NCI-H2227 (cell line): Measurements from ENCODE around the gene CDH4.

Experiments
- DNase-seq: peaks from one replicate; lab custom pipeline; 2025; ENCODE audit not compliant: unreplicated experiment; lab: John Stamatoyannopoulos, UW

Gene CDH4

GRCh38 chr20:61594198-61594597 is 342.1 kb downstream of the CDH4 start:
- no peak for DNase-seq

- DNase-seq = no peak
These were observed 343.2 kb downstream of the CDH4 start for GRCh38 chr20:61595216-61595615.

GRCh38 chr20:61596687-61597330 is 344.7 kb downstream of the CDH4 start:
- peak; percentile 20 for DNase-seq

- DNase-seq = no peak
These were observed 345.9 kb downstream of the CDH4 start for GRCh38 chr20:61597996-61598395.

- no peak for DNase-seq
These were observed 346.5 kb downstream of the CDH4 start for GRCh38 chr20:61598586-61598985.

GRCh38 chr20:61599061-61599531 is 347.0 kb downstream of the CDH4 start:
- DNase-seq = no peak

- DNase-seq = no peak
These were observed 347.5 kb downstream of the CDH4 start for GRCh38 chr20:61599541-61599992.

- peak; percentile 67 for DNase-seq
These were observed 348.0 kb downstream of the CDH4 start for GRCh38 chr20:61600016-61600415.

- DNase-seq = no peak
These were observed 349.3 kb downstream of the CDH4 start for GRCh38 chr20:61601361-61601760.

- no peak for DNase-seq
These were observed 349.8 kb downstream of the CDH4 start for GRCh38 chr20:61601853-61602252.

GRCh38 chr20:61603715-61604114 is 351.7 kb downstream of the CDH4 start:
- DNase-seq = no peak

- no peak for DNase-seq
These were observed 352.5 kb downstream of the CDH4 start for GRCh38 chr20:61604549-61604948.

- DNase-seq = no peak
These were observed 353.2 kb downstream of the CDH4 start for GRCh38 chr20:61605283-61605682.

- no peak for DNase-seq
These were observed 353.9 kb downstream of the CDH4 start for GRCh38 chr20:61605862-61606557.

GRCh38 chr20:61608275-61609085 is 356.4 kb downstream of the CDH4 start:
- DNase-seq = no peak

GRCh38 chr20:61609461-61609860 is 357.4 kb downstream of the CDH4 start:
- no peak for DNase-seq

- no peak for DNase-seq
These were observed 359.5 kb downstream of the CDH4 start for GRCh38 chr20:61611401-61612180.

- DNase-seq = no peak
These were observed 362.1 kb downstream of the CDH4 start for GRCh38 chr20:61613917-61614705.

GRCh38 chr20:61614706-61615100 is 362.6 kb downstream of the CDH4 start:
- no peak for DNase-seq

- no peak for DNase-seq
These were observed 363.7 kb downstream of the CDH4 start for GRCh38 chr20:61615806-61616205.
